ENCODE results near the gene RELN. TPM values are rescaled to one million over a fixed set of nuclear protein-coding genes. Genes with fewer than 3 reads are reported as not detected.
"Not testable (repeated sequence)": the region's sequence is repeated elsewhere in the genome, so short reads cannot be mapped to it uniquely, and the experiment has no call there.

Gene RELN
- total RNA-seq (ENCODE audit: unreplicated experiment), result 5.7 TPM
- long read RNA-seq, partial matches to known transcripts, result 0 of 3 reads
- long read RNA-seq, other reads (novel, unspliced or antisense), result 3 of 3 reads

DNA sequence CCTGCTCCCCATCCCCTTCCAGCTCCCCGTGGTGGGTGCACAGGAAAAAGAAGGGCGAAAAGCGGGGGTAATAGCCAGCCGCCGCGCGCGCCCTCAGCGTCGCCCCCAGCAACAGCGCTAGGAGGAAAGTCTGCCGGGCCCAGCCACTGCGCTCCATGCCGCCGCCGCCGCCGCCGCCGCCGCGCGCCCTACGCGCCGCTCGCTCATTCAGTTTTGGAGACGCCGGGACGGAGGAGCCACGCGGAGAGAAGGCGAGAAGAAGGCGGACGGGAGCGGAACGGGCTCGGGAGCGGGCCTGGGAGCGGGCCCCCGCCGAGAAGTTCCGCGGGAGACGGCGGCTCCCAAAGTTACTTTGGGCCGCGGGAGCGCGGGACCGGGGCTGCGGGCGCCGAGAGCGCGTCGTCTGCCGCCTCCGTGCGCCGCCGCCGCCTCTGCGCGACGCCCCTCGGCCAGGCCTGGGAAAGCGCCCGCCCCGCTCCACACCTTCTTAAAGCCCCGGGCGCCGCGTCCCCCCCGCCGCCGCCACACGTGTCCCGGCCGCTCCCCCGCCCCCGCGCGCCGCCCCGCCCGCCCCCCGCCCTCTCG lies at the start of gene RELN:
TSS of gene RELN (minus strand) at position 459 of the 585 bp plus-strand sequence. CDS start at position 157, 302 bp downstream.
- H3K4me1 Mint-ChIP-seq (ENCODE audit: low read depth, unreplicated experiment), result peaks cover 4% of the 10 kb centered on the region
- peak within 1 kb of the TSS; percentile 72 for H3K27ac Mint-ChIP-seq (ENCODE audit: unreplicated experiment)
- peak within 1 kb of the TSS; percentile 94 for H3K4me3 Mint-ChIP-seq (ENCODE audit: unreplicated experiment)
- H3K27me3 Mint-ChIP-seq (ENCODE audit: unreplicated experiment), result peaks cover 14% of the 10 kb centered on the region
- peak; percentile 65 for DNase-seq
- TF ChIP-seq, protein P1, sequence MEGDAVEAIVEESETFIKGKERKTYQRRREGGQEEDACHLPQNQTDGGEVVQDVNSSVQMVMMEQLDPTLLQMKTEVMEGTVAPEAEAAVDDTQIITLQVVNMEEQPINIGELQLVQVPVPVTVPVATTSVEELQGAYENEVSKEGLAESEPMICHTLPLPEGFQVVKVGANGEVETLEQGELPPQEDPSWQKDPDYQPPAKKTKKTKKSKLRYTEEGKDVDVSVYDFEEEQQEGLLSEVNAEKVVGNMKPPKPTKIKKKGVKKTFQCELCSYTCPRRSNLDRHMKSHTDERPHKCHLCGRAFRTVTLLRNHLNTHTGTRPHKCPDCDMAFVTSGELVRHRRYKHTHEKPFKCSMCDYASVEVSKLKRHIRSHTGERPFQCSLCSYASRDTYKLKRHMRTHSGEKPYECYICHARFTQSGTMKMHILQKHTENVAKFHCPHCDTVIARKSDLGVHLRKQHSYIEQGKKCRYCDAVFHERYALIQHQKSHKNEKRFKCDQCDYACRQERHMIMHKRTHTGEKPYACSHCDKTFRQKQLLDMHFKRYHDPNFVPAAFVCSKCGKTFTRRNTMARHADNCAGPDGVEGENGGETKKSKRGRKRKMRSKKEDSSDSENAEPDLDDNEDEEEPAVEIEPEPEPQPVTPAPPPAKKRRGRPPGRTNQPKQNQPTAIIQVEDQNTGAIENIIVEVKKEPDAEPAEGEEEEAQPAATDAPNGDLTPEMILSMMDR (IDR thresholded peaks at IDR 0.05; ENCODE audit: partially characterized antibody, unreplicated experiment), result no peak
- H3K36me3 Mint-ChIP-seq (ENCODE audit: unreplicated experiment), result no peaks in the 10 kb centered on the region
- H3K9me3 Mint-ChIP-seq (ENCODE audit: unreplicated experiment), result peaks cover 6% of the 10 kb centered on the region

GRCh38 chr7:104038136-104038535 lies 48.7 kb upstream of the RELN start:
- Mint-ChIP-seq H3K4me1 (ENCODE audit: low read depth, unreplicated experiment) (no peaks in the 10 kb centered on the region), H3K27me3 (ENCODE audit: unreplicated experiment) (no peaks in the 10 kb centered on the region), H3K27ac (ENCODE audit: unreplicated experiment) (no peak overlapping the region), H3K36me3 (ENCODE audit: unreplicated experiment) (peaks cover 6% of the 10 kb centered on the region), H3K9me3 (ENCODE audit: unreplicated experiment) (no peaks in the 10 kb centered on the region), H3K4me3 (ENCODE audit: unreplicated experiment) (no peak overlapping the region)
- no peak for DNase-seq
- TF ChIP-seq, protein P1 (IDR thresholded peaks at IDR 0.05; ENCODE audit: partially characterized antibody, unreplicated experiment), result no peak

- DNase-seq; H3K27me3 Mint-ChIP-seq (ENCODE audit: unreplicated experiment); H3K4me1 Mint-ChIP-seq (ENCODE audit: low read depth, unreplicated experiment); H3K36me3 Mint-ChIP-seq (ENCODE audit: unreplicated experiment); H3K9me3 Mint-ChIP-seq (ENCODE audit: unreplicated experiment); H3K27ac Mint-ChIP-seq (ENCODE audit: unreplicated experiment); H3K4me3 Mint-ChIP-seq (ENCODE audit: unreplicated experiment): not testable (repeated sequence)
These were observed 47.4 kb upstream of the RELN start for GRCh38 chr7:104036889-104037288.

GRCh38 chr7:104035351-104035750 lies 45.9 kb upstream of the RELN start:
- H3K36me3 Mint-ChIP-seq (ENCODE audit: unreplicated experiment), result peaks cover 6% of the 10 kb centered on the region
- H3K4me3 Mint-ChIP-seq (ENCODE audit: unreplicated experiment), result no peak overlapping the region
- H3K27ac Mint-ChIP-seq (ENCODE audit: unreplicated experiment), result no peak overlapping the region
- no peak for DNase-seq
- no peaks in the 10 kb centered on the region for H3K9me3 Mint-ChIP-seq (ENCODE audit: unreplicated experiment)
- TF ChIP-seq, protein P1 (IDR thresholded peaks at IDR 0.05; ENCODE audit: partially characterized antibody, unreplicated experiment), result no peak
- H3K4me1 Mint-ChIP-seq (ENCODE audit: low read depth, unreplicated experiment), result no peaks in the 10 kb centered on the region
- no peaks in the 10 kb centered on the region for H3K27me3 Mint-ChIP-seq (ENCODE audit: unreplicated experiment)

- Mint-ChIP-seq H3K36me3 (ENCODE audit: unreplicated experiment) (peaks cover 6% of the 10 kb centered on the region), H3K27me3 (ENCODE audit: unreplicated experiment) (no peaks in the 10 kb centered on the region), H3K27ac (ENCODE audit: unreplicated experiment) (no peak overlapping the region), H3K4me3 (ENCODE audit: unreplicated experiment) (no peak overlapping the region), H3K9me3 (ENCODE audit: unreplicated experiment) (no peaks in the 10 kb centered on the region), H3K4me1 (ENCODE audit: low read depth, unreplicated experiment) (no peaks in the 10 kb centered on the region)
- TF ChIP-seq, protein P1 (IDR thresholded peaks at IDR 0.05; ENCODE audit: partially characterized antibody, unreplicated experiment), result no peak
- no peak for DNase-seq
These were observed 45.2 kb upstream of the RELN start for GRCh38 chr7:104034679-104035078.

All from glutamatergic neuron (in vitro differentiated cells).